Astrocyte of the cerebellum (primary cell): ENCODE results near the gene ONECUT1.

Experiments used
- DNase-seq: peaks from one replicate; pipeline ENCODE4 v3.0.0-alpha.2; 2011; ENCODE audit warnings: low read depth
- H3K4me3 ChIP-seq: 2 replicates; pipeline ENCODE4 v1.5.1; 2011; ENCODE audit warnings: mild to moderate bottlenecking, low read depth, low read length, moderate library complexity
- in situ Hi-C: cut with HindIII; loops from 2 replicates; pipeline ENCODE4 v1.10.0; 2017; ENCODE audit warnings: low sequenced_read_pairs
- TF ChIP-seq, protein P1 (sequence below): IDR thresholded peaks from 2 replicates; pipeline ENCODE4 v1.5.1; 2012; ENCODE audit warnings: low read length, low read depth, moderate library complexity, mild to moderate bottlenecking; ENCODE audit errors: missing control alignments

Gene ONECUT1

DNA sequence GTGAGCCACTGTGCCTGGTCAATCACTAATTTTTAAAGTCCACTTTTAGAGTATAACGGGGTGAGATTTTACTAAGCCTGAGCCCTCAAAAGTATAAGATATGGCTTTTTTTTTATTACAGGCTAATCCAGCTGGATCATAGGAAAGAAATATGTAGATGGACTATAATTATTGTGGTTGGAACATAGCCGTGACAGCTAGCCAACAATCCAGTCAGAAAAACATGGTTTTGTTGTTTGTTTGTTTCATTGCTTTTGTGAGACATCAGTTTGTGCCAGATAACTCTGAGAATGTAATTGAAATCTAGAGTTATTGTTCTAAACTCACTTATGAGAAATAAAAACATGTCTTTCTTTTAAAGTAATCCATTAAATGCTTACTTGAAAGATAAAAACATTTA, 73.6 kb downstream of the ONECUT1 start:
- in situ Hi-C loops: no loop called here
- H3K4me3 ChIP-seq: no peak overlapping the region
- TF ChIP-seq, protein P1, sequence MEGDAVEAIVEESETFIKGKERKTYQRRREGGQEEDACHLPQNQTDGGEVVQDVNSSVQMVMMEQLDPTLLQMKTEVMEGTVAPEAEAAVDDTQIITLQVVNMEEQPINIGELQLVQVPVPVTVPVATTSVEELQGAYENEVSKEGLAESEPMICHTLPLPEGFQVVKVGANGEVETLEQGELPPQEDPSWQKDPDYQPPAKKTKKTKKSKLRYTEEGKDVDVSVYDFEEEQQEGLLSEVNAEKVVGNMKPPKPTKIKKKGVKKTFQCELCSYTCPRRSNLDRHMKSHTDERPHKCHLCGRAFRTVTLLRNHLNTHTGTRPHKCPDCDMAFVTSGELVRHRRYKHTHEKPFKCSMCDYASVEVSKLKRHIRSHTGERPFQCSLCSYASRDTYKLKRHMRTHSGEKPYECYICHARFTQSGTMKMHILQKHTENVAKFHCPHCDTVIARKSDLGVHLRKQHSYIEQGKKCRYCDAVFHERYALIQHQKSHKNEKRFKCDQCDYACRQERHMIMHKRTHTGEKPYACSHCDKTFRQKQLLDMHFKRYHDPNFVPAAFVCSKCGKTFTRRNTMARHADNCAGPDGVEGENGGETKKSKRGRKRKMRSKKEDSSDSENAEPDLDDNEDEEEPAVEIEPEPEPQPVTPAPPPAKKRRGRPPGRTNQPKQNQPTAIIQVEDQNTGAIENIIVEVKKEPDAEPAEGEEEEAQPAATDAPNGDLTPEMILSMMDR: no peak
- DNase-seq: no peak

DNA sequence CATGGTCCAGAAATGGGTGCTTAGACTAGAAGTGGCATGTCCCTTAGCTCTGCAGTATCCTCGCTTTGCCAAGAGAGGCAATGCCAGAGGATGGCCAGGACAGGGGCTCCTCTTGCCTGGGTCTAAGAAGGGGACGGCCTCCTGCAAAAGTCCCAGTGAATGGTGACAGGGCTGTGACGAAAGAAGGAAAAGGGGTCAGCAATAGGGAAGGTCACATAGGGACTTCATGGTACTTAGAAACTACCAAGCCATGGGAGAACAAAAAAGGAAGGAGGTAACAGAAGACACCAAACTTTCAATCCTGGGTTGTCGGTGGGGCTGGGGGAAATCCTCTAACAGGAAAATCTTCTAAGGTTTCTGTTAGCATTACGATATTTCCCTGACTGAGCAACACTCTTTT, 74.7 kb downstream of the ONECUT1 start:
- in situ Hi-C loops: no loop called here
- TF ChIP-seq, protein P1: no peak

DNA sequence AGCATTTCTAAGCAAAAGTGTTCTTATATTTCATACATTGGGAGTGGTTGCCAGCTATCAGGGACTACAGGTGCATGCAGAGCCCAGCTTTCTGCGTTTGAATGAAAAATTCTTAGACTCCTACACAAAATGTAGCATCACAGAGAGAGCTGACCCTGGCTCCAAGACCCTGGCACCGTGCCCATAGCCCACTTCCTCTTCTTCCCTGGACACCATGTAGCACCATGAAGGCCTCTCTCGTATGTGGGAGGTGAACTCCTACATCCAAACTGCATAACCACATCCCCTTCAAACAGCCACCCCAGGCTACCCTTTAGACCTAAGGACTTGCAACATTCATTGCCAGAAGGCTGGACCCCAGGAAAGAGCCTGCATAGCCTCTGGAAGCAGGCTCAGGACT, 75.2 kb downstream of the ONECUT1 start:
- TF ChIP-seq, protein P1: no peak
- DNase-seq: no peak
- H3K4me3 ChIP-seq: no peak overlapping the region
- in situ Hi-C loops: no loop called here

More for the DNA sequence above, 74.7 kb downstream of the ONECUT1 start:
- DNase-seq: no peak
- H3K4me3 ChIP-seq: no peak overlapping the region

DNA sequence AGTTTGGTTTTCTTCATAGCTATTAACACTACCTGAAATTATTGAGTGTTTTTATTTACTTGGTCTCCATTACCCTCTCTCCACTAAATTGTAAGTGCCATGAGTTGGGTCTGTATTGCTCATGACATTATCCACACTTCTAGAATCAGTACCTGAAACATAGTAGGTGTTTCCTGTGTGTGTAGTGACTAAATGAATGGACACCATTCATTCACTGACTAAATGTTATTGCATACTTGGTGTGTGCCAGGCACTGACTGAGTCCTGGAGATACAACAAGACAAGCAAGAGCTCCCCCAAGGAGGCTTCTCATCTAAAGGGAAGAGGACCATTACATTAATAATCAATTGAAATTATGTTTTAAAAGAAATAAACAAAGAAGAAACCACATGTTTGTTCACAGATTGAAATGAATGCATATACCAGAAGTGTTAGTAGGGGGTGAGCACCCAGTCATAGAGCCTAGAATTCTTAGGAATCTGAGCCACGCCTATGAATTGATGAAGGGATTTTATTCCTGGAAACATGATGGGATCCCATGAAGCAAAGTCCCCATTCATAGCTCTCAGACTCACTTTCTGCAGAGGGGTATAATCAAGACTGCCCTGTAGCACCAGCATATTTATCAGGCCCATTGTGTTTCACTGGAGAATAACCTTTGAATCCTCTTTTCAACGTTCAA, 79.3 kb downstream of the ONECUT1 start:
- no peak overlapping the region for H3K4me3 ChIP-seq
- TF ChIP-seq, protein P1: no peak
- in situ Hi-C loops: no loop called here
- DNase-seq: no peak

DNA sequence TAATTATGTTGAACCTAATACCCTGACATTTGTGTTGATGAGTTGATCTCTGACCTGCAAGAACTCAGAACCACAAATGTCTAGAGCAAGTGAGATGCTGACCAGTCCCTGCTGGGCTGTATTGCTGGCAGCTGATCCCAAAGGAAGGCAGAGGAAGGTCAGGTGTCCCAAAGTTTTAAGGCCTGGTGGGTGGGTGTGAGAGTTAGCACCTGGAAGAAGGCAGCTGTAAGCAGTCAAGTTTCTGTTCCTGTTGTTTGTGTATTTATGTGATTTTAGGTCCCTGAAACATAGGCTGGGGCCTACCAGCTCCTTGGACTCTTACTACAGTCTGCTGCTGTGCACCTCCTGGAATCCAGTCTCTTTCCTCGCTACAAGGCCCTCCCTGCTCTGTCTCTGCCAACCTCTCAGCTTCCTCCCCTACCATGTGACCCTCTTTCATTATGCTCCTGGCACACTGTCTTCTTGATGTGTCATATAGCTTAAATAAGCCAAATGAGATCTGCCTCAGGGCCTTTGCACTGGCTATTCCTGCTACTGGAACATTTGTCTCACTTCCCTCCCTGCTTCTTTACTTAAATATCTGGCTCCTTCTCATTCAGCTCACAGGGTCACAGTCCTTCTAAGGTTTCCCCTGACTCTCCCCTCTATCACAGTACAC, 80.0 kb downstream of the ONECUT1 start:
- in situ Hi-C loops: no loop called here
- TF ChIP-seq, protein P1: no peak
- no peak overlapping the region for H3K4me3 ChIP-seq
- DNase-seq: no peak

DNA sequence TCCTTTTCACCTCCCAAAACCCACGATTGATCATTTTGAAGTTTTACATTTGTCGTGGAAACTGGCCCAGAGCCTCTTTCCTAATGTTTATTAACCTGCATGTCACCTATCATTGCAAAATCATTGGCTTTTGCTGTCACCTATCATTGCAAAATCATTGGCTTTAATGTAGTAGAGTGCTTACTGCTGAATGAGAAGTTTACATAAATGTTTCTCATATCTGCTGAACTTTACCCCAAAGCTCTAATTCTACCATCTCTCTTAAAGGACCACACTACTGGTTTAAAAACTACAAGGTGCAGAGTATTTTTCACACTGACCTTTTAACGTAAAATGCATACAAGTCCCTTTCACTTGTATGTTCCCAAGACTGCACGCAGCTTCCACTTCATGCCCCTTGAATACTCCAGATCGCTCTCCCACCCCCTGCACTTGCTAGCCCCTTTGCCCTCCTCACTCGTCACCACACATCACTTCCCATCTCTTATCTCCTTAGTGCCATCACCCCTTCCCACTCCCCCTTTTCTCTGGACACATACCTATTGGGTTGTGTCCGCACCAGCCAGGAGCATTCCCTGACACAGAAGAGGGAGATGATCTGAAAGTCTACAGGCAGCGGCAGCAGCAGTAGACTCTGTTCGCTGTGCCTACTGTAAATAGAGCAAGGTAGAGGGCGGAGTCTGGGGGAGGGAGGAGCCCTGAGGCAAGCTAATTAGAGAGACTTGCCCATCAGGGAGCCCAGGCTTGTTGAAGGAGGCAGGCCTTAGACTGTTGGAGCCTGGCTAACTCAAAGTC, 80.8 kb downstream of the ONECUT1 start:
- in situ Hi-C loops: no loop called here
- TF ChIP-seq, protein P1: no peak
- no peak for DNase-seq
- H3K4me3 ChIP-seq: no peak overlapping the region
